NCI-H748 (cell line): Measurements from ENCODE around the gene ZNF311.
"Not testable (repeated sequence)": the region's sequence is repeated elsewhere in the genome, so short reads cannot be mapped to it uniquely, and the experiment has no call there.

Experiments
- DNase-seq: peaks from one replicate; lab custom pipeline; 2025; ENCODE audit not compliant: unreplicated experiment; lab: John Stamatoyannopoulos, UW

Gene ZNF311

GRCh38 chr6:28983838-28984237 is 21.3 kb downstream of the ZNF311 start:
- DNase-seq: no peak

- peak; percentile 55 for DNase-seq
These were observed 22.4 kb downstream of the ZNF311 start for GRCh38 chr6:28982476-28983266.

GRCh38 chr6:28981833-28982475 is 23.2 kb downstream of the ZNF311 start:
- DNase-seq: peak; percentile 90

GRCh38 chr6:28981431-28981832 is 23.7 kb downstream of the ZNF311 start:
- peak; percentile 80 for DNase-seq

GRCh38 chr6:28980852-28981430 is 24.2 kb downstream of the ZNF311 start:
- DNase-seq: peak; percentile 93

- peak; percentile 25 for DNase-seq
These were observed 24.8 kb downstream of the ZNF311 start for GRCh38 chr6:28980137-28980851.

- DNase-seq: no peak
These were observed 25.4 kb downstream of the ZNF311 start for GRCh38 chr6:28979679-28980078.

GRCh38 chr6:28978959-28979561 is 26.1 kb downstream of the ZNF311 start:
- no peak for DNase-seq

GRCh38 chr6:28978133-28978491 is 27.0 kb downstream of the ZNF311 start:
- DNase-seq: no peak

GRCh38 chr6:28977341-28978132 is 27.6 kb downstream of the ZNF311 start:
- DNase-seq: no peak

- no peak for DNase-seq
These were observed 28.4 kb downstream of the ZNF311 start for GRCh38 chr6:28976677-28977076.

GRCh38 chr6:28974505-28974904 is 30.6 kb downstream of the ZNF311 start:
- no peak for DNase-seq

GRCh38 chr6:28970056-28970455 is 35.1 kb downstream of the ZNF311 start:
- not testable (repeated sequence) for DNase-seq

- DNase-seq: no peak
These were observed 36.0 kb downstream of the ZNF311 start for GRCh38 chr6:28969129-28969528.

GRCh38 chr6:28968476-28968875 is 36.6 kb downstream of the ZNF311 start:
- no peak for DNase-seq

- DNase-seq: no peak
These were observed 39.4 kb downstream of the ZNF311 start for GRCh38 chr6:28965706-28966105.

- DNase-seq: no peak
These were observed 44.1 kb downstream of the ZNF311 start for GRCh38 chr6:28960846-28961500.

GRCh38 chr6:28958561-28959243 is 46.4 kb downstream of the ZNF311 start:
- DNase-seq: not testable (repeated sequence)

GRCh38 chr6:28957795-28958314 is 47.3 kb downstream of the ZNF311 start:
- DNase-seq: not testable (repeated sequence)
